PC-9 (cell line): ENCODE data around the gene MSI2.

Source experiments
- EZH2 ChIP-seq: fragments of 200-600 bp; sonication (generic); IDR thresholded peaks from 2 replicates; pipeline ENCODE4 v1.8.0; 2017; ENCODE audit warnings: antibody characterized with exemption, low read depth
- TF ChIP-seq, protein P1 (sequence below): fragments of 200-600 bp; sonication (generic); conservative IDR thresholded peaks from 2 replicates; pipeline ENCODE4 v1.6.1; 2017; ENCODE audit warnings: mixed run types, antibody characterized with exemption, mild to moderate bottlenecking, moderate library complexity

DNA sequence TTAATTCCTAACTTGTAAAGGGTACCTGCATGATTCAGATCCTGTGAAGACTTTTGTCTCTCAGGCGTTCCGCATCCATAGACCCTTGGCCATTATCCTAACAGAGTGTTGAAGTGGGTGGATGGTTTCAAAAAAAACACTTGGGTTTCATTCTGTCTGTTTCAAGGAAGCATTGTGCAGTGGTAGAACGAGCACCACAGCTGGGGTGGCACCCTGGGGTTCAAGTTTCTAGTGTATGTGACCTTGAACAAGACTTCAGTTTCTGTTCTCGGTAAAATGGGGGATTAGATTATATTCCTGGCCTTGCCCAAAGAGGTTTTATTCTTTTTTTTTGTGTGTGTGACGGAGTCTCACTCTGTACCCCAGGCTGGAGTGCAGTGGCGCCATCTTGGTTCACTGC lies 74.3 kb downstream of the MSI2 start:
- TF ChIP-seq, protein P1, sequence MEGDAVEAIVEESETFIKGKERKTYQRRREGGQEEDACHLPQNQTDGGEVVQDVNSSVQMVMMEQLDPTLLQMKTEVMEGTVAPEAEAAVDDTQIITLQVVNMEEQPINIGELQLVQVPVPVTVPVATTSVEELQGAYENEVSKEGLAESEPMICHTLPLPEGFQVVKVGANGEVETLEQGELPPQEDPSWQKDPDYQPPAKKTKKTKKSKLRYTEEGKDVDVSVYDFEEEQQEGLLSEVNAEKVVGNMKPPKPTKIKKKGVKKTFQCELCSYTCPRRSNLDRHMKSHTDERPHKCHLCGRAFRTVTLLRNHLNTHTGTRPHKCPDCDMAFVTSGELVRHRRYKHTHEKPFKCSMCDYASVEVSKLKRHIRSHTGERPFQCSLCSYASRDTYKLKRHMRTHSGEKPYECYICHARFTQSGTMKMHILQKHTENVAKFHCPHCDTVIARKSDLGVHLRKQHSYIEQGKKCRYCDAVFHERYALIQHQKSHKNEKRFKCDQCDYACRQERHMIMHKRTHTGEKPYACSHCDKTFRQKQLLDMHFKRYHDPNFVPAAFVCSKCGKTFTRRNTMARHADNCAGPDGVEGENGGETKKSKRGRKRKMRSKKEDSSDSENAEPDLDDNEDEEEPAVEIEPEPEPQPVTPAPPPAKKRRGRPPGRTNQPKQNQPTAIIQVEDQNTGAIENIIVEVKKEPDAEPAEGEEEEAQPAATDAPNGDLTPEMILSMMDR: no peak
- no peak for TF ChIP-seq EZH2
